ENCODE measurements around the gene UBAC1.

DNA sequence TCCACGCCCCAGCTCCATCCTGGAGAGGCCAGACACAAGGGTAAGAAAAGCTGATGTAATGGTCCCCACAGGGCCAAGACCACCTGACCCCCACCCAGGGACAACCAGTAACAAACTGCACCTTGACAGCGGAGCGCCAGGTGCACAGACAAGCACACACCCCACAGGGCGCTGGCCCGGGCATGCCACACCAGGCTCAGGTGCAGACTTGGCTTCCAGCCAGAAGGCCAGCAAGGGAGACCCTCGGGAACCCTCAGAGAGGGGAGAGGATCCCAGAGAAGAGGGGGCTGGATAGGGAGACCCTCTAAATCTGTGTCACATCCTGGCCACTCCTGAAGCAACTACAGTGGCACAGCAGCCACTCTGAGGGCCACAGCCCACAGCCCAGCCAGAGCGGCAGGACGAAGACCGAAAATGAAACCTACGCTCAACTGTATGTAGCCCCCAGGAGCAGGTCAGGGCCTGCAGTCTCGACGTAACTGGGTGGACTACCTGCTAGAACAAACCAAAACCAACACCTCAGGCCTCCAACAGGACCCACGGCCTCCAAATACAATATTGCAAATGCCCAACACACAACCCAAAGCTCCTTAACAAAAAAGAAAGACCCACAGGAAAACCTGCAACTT lies 72.3 kb downstream of the UBAC1 start:
- TF ChIP-seq MXI1 (conservative IDR thresholded peaks at IDR 0.05; ENCODE audit: poor library complexity, severe bottlenecking) (no peak), CTCF (IDR thresholded peaks at IDR 0.05; ENCODE audit: poor library complexity, severe bottlenecking) (no peak)
